Placental pericyte (primary cell): Measurements from ENCODE around the gene ATF1. TPM values are rescaled to one million over a fixed set of nuclear protein-coding genes. Genes with fewer than 3 reads are reported as not detected.

Source experiments
- small RNA-seq: library from RNA; depleted of rRNA; stranded (forward); fragments of <200 nt; gene quantifications from one replicate; pipeline ENCODE3, GENCODE V24; 2012; ENCODE audit warnings: low replicate concordance
- total RNA-seq: library from RNA; depleted of rRNA; stranded (reverse); fragments of >200 nt; gene quantifications from 2 replicates; pipeline ENCODE4 v1.2.3, GENCODE V29; 2012

Gene ATF1
- total RNA-seq, result 28.2 and 30.9 TPM in 2 replicates

DNA sequence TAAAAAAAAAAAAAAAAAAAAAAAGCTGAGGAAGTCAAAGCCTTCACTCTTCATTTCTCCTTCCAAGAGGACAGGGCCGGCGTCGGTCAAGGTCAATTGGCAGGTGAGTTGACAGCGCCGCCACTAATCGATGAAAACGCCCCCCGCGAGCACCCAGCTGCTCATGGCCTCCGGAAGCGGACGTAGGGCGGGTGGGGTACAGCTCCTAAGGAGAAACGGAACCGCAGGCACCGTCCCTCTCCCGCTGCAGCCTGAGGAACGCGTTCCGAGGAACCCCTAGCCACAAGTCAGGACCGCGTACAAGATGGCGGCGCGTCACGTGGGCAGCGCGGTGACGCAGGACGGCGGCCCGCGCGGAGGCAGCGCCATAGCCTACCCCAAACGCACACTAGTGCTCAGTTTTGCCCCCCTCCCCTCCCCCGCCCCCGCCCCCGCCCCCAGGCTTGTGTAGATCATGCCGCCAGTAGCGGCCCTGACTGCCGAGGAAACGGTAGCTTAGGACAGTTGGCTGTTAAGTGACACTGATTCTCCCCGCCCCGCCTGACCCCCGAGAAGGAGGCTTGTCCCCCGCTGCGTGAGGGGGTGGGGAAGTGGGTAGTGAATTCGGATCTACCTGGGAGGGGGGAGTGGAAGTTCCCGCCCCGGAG, at the start of gene ATF1:
ATF1 (plus strand) TSS at position 463 of the 647 bp plus-strand sequence. CDS start 16,045 bp downstream, outside the sequence.

DNA sequence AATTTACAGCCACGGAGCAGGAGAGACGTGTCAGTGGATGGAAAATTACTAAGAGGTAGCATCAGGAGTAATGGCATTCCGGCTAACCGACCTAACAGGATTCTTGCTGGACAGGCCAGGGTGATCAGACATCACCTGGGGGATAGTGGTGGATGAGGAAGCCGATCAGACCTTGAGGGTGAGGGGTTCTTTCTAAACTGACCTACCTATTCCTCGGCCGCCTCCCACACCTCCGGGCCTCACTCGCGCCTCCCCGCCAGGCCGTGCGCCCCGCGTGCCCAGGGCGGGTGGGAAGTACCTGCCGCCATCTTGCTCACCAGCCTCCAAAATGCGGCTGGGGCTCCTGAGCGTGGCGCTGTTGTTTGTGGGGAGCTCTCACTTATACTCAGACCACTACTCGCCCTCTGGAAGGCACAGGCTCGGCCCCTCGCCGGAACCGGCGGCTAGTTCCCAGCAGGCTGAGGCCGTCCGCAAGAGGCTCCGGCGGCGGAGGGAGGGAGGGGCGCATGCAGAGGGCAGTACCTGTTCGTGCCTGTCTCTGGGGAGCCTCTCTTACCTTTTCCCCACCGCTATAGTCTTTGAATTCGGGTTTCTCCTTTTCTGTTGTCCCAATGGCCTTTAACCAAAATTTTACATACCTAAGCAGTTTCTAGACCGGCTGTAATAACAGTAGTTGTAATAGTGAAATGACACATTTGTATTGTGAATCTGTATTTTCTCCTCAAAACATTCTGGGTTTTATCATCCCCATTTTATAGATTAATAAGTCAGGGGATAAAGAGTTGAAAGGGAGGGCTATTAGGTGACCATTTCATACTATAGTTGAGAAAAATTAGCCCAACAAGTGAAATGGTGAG, 79.0 kb downstream of the ATF1 start, which contains the start of gene TMPRSS12:
TMPRSS12 (plus strand) TSS at position 290 of the 857 bp plus-strand sequence; CDS start at position 329, 39 bp downstream.

Small RNAs within 50 kb of the gene (small RNA-seq; reads per million reads assigned to genes)
- gene AC013244.2, result not detected
- gene RF00019, result not detected
- not detected for gene RN7SL519P

Other genes starting within 250 kb of the ATF1 start
- not detected in 2 replicates for gene TMPRSS12, start 78.8 kb downstream of the ATF1 start, total RNA-seq
- not detected in 2 replicates for gene HIGD1C, start 188.4 kb downstream of the ATF1 start, total RNA-seq